NCI-H2196 (cell line): ENCODE measurements around the gene CHERP.
"Not testable (repeated sequence)": the region's sequence is repeated elsewhere in the genome, so short reads cannot be mapped to it uniquely, and the experiment has no call there.

Source experiments
- DNase-seq: peaks from one replicate; lab custom pipeline; 2025; ENCODE audit not compliant: unreplicated experiment; lab: John Stamatoyannopoulos, UW

The CHERP gene

DNA sequence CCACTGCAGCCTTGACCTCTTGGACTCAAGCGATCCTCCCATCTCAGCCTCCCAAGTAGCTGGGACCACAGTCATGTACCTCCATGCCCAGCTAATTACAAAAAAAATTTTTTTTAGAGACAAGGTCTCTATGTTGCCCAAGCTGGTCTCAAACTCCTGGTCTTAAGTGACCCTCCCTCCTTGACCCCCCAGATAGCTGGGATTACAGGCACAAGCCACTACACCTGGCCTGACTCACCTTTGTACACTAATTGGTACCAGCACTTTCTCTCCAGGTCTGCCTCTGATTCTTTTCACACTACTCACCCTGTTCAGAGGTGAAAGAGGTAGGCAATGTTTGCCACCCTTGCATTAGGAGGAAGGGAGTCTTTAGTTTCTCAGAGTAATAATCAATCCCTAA, 64.9 kb downstream of the CHERP start:
- no peak for DNase-seq

- DNase-seq = no peak
Observed at GRCh38 chr19:16476401-16476800, 65.8 kb downstream of the CHERP start.

GRCh38 chr19:16473875-16474392, 68.3 kb downstream of the CHERP start:
- DNase-seq = peak; percentile 55

DNA sequence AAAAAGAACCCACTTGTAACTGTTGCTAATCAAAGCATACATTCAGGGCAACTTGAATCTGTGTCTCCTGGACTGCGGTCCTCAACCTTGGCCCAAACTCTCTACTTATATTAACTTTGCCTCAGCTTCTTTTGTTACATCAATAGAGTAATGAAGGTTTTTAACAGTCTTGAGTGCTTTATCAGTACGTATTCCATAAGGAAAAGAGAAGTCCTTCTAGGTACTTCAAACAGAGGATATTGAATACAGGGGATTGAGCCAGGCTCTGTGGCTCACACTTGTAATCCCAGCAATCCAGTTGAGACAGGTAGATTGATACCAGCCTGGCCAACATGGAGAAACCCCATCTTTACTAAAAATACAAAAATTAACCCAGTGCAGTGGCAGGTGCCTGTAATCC, 69.2 kb downstream of the CHERP start:
- DNase-seq = no peak

GRCh38 chr19:16472559-16472899, 69.7 kb downstream of the CHERP start:
- not testable (repeated sequence) for DNase-seq

- no peak for DNase-seq
Observed at GRCh38 chr19:16470911-16471811, 71.1 kb downstream of the CHERP start.

DNA sequence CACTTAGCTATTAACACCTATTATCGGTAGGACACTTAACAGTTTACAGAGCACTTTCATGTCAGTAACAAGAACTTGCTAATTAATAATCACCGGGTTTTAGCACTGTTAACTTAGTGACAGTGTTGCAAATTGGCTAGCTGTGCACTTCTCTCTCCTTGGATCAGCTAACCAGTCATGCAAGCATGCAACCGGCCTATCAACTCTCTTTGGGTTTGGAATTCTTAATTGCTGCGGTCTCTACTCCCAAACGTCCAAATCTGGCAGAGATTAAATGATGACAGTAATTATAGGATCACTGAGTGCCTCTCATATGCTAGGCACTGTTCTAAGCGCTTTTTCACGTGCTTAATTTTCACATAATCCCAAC, 71.7 kb downstream of the CHERP start:
- DNase-seq = no peak
